Liver (tissue), 9 donors: ENCODE results near the gene LRRC23. TPM values are rescaled to one million over a fixed set of nuclear protein-coding genes. Genes with fewer than 3 reads are reported as not detected.

Experiments
- DNase-seq: peaks from one replicate; pipeline ENCODE4 v3.0.0-alpha.2; 2017; ENCODE audit warnings: low spot score
- H3K27ac ChIP-seq, 2 donors: one replicate each; pipeline ENCODE4 v1.7.0; 2013; ENCODE audit warnings: inconsistent platforms in 2 of 2, low read length in 2 of 2, control low read depth in 1 of 2, low read depth in 1 of 2, mild to moderate bottlenecking in 1 of 2
- H3K27me3 ChIP-seq, 4 donors: one replicate each; pipeline versions ENCODE4 v1.6.1 to v1.7.0; 2013; ENCODE audit warnings: low read length in 3 of 4, inconsistent platforms in 1 of 4, mild to moderate bottlenecking in 1 of 4, moderate library complexity in 1 of 4; ENCODE audit not compliant: control insufficient read depth in 4 of 4, insufficient read depth in 4 of 4
- H3K36me3 ChIP-seq, 4 donors: one replicate each; pipeline versions ENCODE4 v1.6.1 to v1.7.0; 2013; ENCODE audit warnings: low read length in 3 of 4, mild to moderate bottlenecking in 3 of 4, low read depth in 1 of 4, moderate library complexity in 1 of 4; ENCODE audit not compliant: control insufficient read depth in 4 of 4, insufficient read depth in 3 of 4
- H3K4me1 ChIP-seq, 4 donors: one replicate each; pipeline versions ENCODE4 v1.6.1 to v1.7.0; 2013; ENCODE audit warnings: low read length in 3 of 4, mild to moderate bottlenecking in 3 of 4, moderate library complexity in 1 of 4; ENCODE audit not compliant: control insufficient read depth in 4 of 4, insufficient read depth in 4 of 4
- H3K4me3 ChIP-seq, 3 donors: one replicate each; pipeline versions ENCODE4 v1.6.1 to v1.7.0; 2013; ENCODE audit warnings: low read length in 3 of 3, control low read depth in 1 of 3, low read depth in 1 of 3, mild to moderate bottlenecking in 1 of 3
- H3K9ac ChIP-seq, 2 donors: one replicate each; pipeline ENCODE4 v1.7.0; 2013; ENCODE audit warnings: low read length in 2 of 2, mild to moderate bottlenecking in 2 of 2, moderate library complexity in 2 of 2, control low read depth in 1 of 2, low read depth in 1 of 2
- H3K9me3 ChIP-seq, 4 donors: one replicate each; pipeline versions ENCODE4 v1.6.1 to v1.7.0; 2013; ENCODE audit warnings: low read length in 3 of 4; ENCODE audit not compliant: control insufficient read depth in 4 of 4
- ATF3 ChIP-seq: IDR thresholded peaks from 2 replicates; pipeline ENCODE4 v1.6.1; 2016; ENCODE audit warnings: antibody characterized with exemption
- CTCF ChIP-seq: fragments of 150-350 bp; IDR thresholded peaks from 2 replicates; pipeline ENCODE4 v1.5.1; 2017; ENCODE audit warnings: improper control_type of control experiment, low read depth, low read length; ENCODE audit not compliant: missing input control
- EGR1 ChIP-seq, 2 donors: IDR thresholded peaks; 2 replicates each; pipeline ENCODE4 v1.6.1; 2016 to 2018; ENCODE audit warnings: antibody characterized with exemption in 2 of 2, low read depth in 2 of 2
- FOXA1 ChIP-seq: IDR thresholded peaks from 2 replicates; pipeline ENCODE4 v1.6.1; 2016; ENCODE audit warnings: antibody characterized with exemption
- GABPA ChIP-seq, 2 donors: IDR thresholded peaks in 1 of 2; conservative IDR thresholded peaks in 1 of 2; 2 replicates each; pipeline ENCODE4 v1.6.1; 2016; ENCODE audit warnings: antibody characterized with exemption in 2 of 2, mild to moderate bottlenecking in 1 of 2, moderate library complexity in 1 of 2
- HNF4G ChIP-seq: IDR thresholded peaks from 2 replicates; pipeline ENCODE4 v1.6.1; 2016; ENCODE audit warnings: antibody characterized with exemption
- JUND ChIP-seq, 2 donors: IDR thresholded peaks; 2 replicates each; pipeline ENCODE4 v1.6.1; 2016; ENCODE audit warnings: antibody characterized with exemption in 2 of 2
- NR2F2 ChIP-seq: IDR thresholded peaks from 2 replicates; pipeline ENCODE4 v1.6.1; 2016; ENCODE audit warnings: antibody characterized with exemption
- RAD21 ChIP-seq, 2 donors: IDR thresholded peaks; 2 replicates each; pipeline ENCODE4 v1.6.1; 2016; ENCODE audit warnings: antibody characterized with exemption in 2 of 2, mild to moderate bottlenecking in 2 of 2
- REST ChIP-seq: IDR thresholded peaks from 2 replicates; pipeline ENCODE4 v1.6.1; 2016; ENCODE audit warnings: antibody characterized with exemption, mild to moderate bottlenecking
- RXRA ChIP-seq, 2 donors: IDR thresholded peaks; 2 replicates each; pipeline ENCODE4 v1.6.1; 2017 to 2018; ENCODE audit warnings: antibody characterized with exemption in 2 of 2, mild to moderate bottlenecking in 1 of 2
- TAF1 ChIP-seq: conservative IDR thresholded peaks from 2 replicates; pipeline ENCODE4 v1.6.1; 2016; ENCODE audit warnings: antibody characterized with exemption, mild to moderate bottlenecking
- YY1 ChIP-seq: IDR thresholded peaks from 2 replicates; pipeline ENCODE4 v1.6.1; 2016; ENCODE audit warnings: antibody characterized with exemption, mild to moderate bottlenecking
- ZBTB33 ChIP-seq: IDR thresholded peaks from 2 replicates; pipeline ENCODE4 v1.6.1; 2016; ENCODE audit warnings: antibody characterized with exemption
- WGBS: extraction: QIAGEN DNeasy Blood & Tissue Kit; methylation state at CpG from one replicate; pipeline ENCODE4 v1.1.7; 2013; 5-methylcytosine and 5-hydroxymethylcytosine counted together
- polyA plus RNA-seq, 2 donors: library from polyadenylated mRNA; stranded (reverse) in 1 of 2; unstranded in 1 of 2; fragments of 200-250 nt in 1 of 2; fragments of >200 nt in 1 of 2; fragmentation: Nextera tagmentation in 1 of 2; extraction: Ambion mirVana in 1 of 2; gene quantifications; one replicate each; pipeline versions ENCODE4 v1.2.1 to v1.2.3, GENCODE V29; 2013 to 2015
- total RNA-seq, 2 donors: library from RNA; depleted of rRNA; stranded (reverse); fragments of >200 nt; gene quantifications; one replicate each; pipeline ENCODE4 v1.2.3, GENCODE V29; 2014
- donor health status: healthy.
- donor health status: healthy.
- donor health status: healthy.
- donor health status: healthy.
- donor health status: healthy.

LRRC23 gene
- total and polyA plus RNA-seq, 4 donors: 0.92 to 3.6 (median 2.1) TPM

GRCh38 chr12:6909421-6910145 is 5.0 kb downstream of the LRRC23 start (continued):
- TF ChIP-seq EGR1 (IDR thresholded peaks at IDR 0.05; ENCODE audit: low read depth in 2 of 2): no peak

GRCh38 chr12:6912164-6912935 is 7.7 kb downstream of the LRRC23 start:
- H3K9ac ChIP-seq: no peak overlapping the region
- no peaks in the 10 kb centered on the region for H3K36me3 ChIP-seq
- no peaks in the 10 kb centered on the region for H3K9me3 ChIP-seq
- peaks cover 0 to 6% (median 0%) of the 10 kb centered on the region in 4 donors for H3K27me3 ChIP-seq
- no peak overlapping the region for H3K27ac ChIP-seq
- no peak overlapping the region for H3K4me3 ChIP-seq
- DNase-seq: no peak
- TF ChIP-seq RXRA (IDR thresholded peaks at IDR 0.05) (no peak), ATF3 (no peak), ZBTB33 (no peak), EGR1 (IDR thresholded peaks at IDR 0.05; ENCODE audit: low read depth in 2 of 2) (no peak), NR2F2 (no peak), RAD21 (IDR thresholded peaks at IDR 0.05) (no peak), REST (no peak), TAF1 (no peak), JUND (IDR thresholded peaks at IDR 0.05) (no peak), GABPA (IDR thresholded peaks at IDR 0.05 in 1 of 2, conservative IDR thresholded peaks at IDR 0.05 in 1 of 2) (no peak), YY1 (no peak), CTCF (no peak), HNF4G (no peak), FOXA1 (no peak)
- H3K4me1 ChIP-seq: peaks cover 3 to 13% (median 5%) of the 10 kb centered on the region in 4 donors
- 93% methylated on average over 15 of the region's 15 CpGs for WGBS
